GM19452 (cell line): Measurements from ENCODE around the gene AACS.
A peak's percentile ranks its signal among the peaks of the same experiment; 100 is the strongest.
"Not testable (repeated sequence)": the region's sequence is repeated elsewhere in the genome, so short reads cannot be mapped to it uniquely, and the experiment has no call there.

ENCODE experiments used
- ATAC-seq: cut with Tn5 transposase; IDR thresholded peaks from one replicate; pipeline ENCODE4 v1.9.1; 2021; ENCODE audit not compliant: unreplicated experiment

The AACS gene

GRCh38 chr12:125055591-125055990 lies 9.6 kb upstream of the AACS start:
- no peak for ATAC-seq

GRCh38 chr12:125056306-125056705 lies 8.9 kb upstream of the AACS start:
- no peak for ATAC-seq

GRCh38 chr12:125057708-125058107 lies 7.5 kb upstream of the AACS start:
- no peak for ATAC-seq

- ATAC-seq, result no peak
Measured at GRCh38 chr12:125061229-125061628, 4.0 kb upstream of the AACS start.

- not testable (repeated sequence) for ATAC-seq
Measured at GRCh38 chr12:125063522-125063921, 1.7 kb upstream of the AACS start.

- no peak for ATAC-seq
Measured at GRCh38 chr12:125064492-125064891, 743 bp upstream of the AACS start.

- ATAC-seq, result peak; percentile 2
Measured at GRCh38 chr12:125065919-125066570, 810 bp downstream of the AACS start.

- no peak for ATAC-seq
Measured at GRCh38 chr12:125068391-125068790, 3.2 kb downstream of the AACS start.

GRCh38 chr12:125069616-125070015 lies 4.4 kb downstream of the AACS start:
- no peak for ATAC-seq

GRCh38 chr12:125070112-125070511 lies 4.9 kb downstream of the AACS start:
- no peak for ATAC-seq

GRCh38 chr12:125070661-125071390 lies 5.6 kb downstream of the AACS start:
- ATAC-seq, result no peak

GRCh38 chr12:125071456-125071855 lies 6.2 kb downstream of the AACS start:
- ATAC-seq, result no peak

- no peak for ATAC-seq
Measured at GRCh38 chr12:125072496-125072895, 7.3 kb downstream of the AACS start.

- ATAC-seq, result not testable (repeated sequence)
Measured at GRCh38 chr12:125074294-125074693, 9.1 kb downstream of the AACS start.

- ATAC-seq, result no peak
Measured at GRCh38 chr12:125076103-125076502, 10.9 kb downstream of the AACS start.

GRCh38 chr12:125079084-125079483 lies 13.8 kb downstream of the AACS start:
- ATAC-seq, result no peak

GRCh38 chr12:125079648-125080645 lies 14.7 kb downstream of the AACS start:
- ATAC-seq, result no peak

GRCh38 chr12:125081427-125081826 lies 16.2 kb downstream of the AACS start:
- no peak for ATAC-seq

- no peak for ATAC-seq
Measured at GRCh38 chr12:125083072-125083471, 17.8 kb downstream of the AACS start.

- not testable (repeated sequence) for ATAC-seq
Measured at GRCh38 chr12:125088199-125088598, 23.0 kb downstream of the AACS start.

GRCh38 chr12:125089083-125089482 lies 23.8 kb downstream of the AACS start:
- ATAC-seq, result no peak
